ENCODE data around the gene OR2G3. TPM values are rescaled to one million over a fixed set of nuclear protein-coding genes. Genes with fewer than 3 reads are reported as not detected.

Gene OR2G3
- total and polyA plus RNA-seq, 2 of the 4 experiments (the other 2 are of a cell fraction), result not detected

GRCh38 chr1:247653040-247653439 lies 47.7 kb downstream of the OR2G3 start:
- Histone ChIP-seq H2BK15ac (ENCODE audit: low read depth, low read length) (no peak overlapping the region), H2BK5ac (ENCODE audit: low read depth, low read length, poor library complexity, severe bottlenecking) (no peak overlapping the region), H3K23ac (ENCODE audit: low read depth, low read length) (no peak overlapping the region), H3K14ac (replicated peaks; ENCODE audit: low read depth, low read length) (no peak overlapping the region), H3K4me3 (ENCODE audit: insufficient read depth, low read depth, low read length) (no peak overlapping the region), H4K5ac (ENCODE audit: low read depth, low read length) (no peak overlapping the region), H3K18ac (ENCODE audit: low read depth, low read length) (no peak overlapping the region), H4K20me1 (ENCODE audit: insufficient read depth, low read length) (no peaks in the 10 kb centered on the region), H3K27me3 (ENCODE audit: control insufficient read depth, insufficient read depth, low read length) (no peaks in the 10 kb centered on the region), H3K4me1 (ENCODE audit: control insufficient read depth, insufficient read depth, low read length) (no peaks in the 10 kb centered on the region), H3K36me3 (ENCODE audit: control insufficient read depth, insufficient read depth, low read length) (no peaks in the 10 kb centered on the region), H3K4me2 (ENCODE audit: low read depth, low read length) (no peak overlapping the region), H3K27ac (ENCODE audit: insufficient read depth, low read length) (no peak overlapping the region), H2AK9ac (replicated peaks; ENCODE audit: low read depth, low read length, poor library complexity) (no peak overlapping the region), H4K8ac (ENCODE audit: low read depth in 2 of 2, low read length in 2 of 2) (no peak overlapping the region), H2AK5ac (ENCODE audit: low read depth, low read length) (no peak overlapping the region), H2AFZ (replicated peaks; ENCODE audit: low read length, poor library complexity) (no peak overlapping the region), H3K4ac (ENCODE audit: low read depth, low read length) (no peak overlapping the region), H4K91ac (ENCODE audit: insufficient read depth, low read depth, low read length) (no peak overlapping the region), H3K9ac (ENCODE audit: low read depth, low read length) (no peak overlapping the region), H2BK20ac (ENCODE audit: low read depth, low read length) (no peak overlapping the region), H3K56ac (ENCODE audit: extremely low read depth, insufficient read depth, low read length) (no peak overlapping the region), H3K79me1 (ENCODE audit: low read depth in 1 of 2, low read length in 2 of 2) (no peaks in the 10 kb centered on the region), H3K9me1 (ENCODE audit: insufficient read depth, low read length) (no peaks in the 10 kb centered on the region), H3K9me3 (ENCODE audit: control insufficient read depth, insufficient read depth, low read length) (peaks cover 4% of the 10 kb centered on the region), H2BK120ac (ENCODE audit: low read depth, low read length) (no peak overlapping the region)
- ChIA-PET POLR2A (ENCODE audit: unreplicated experiment) (no interaction called here), CTCF (no interaction called here)
- ATAC-seq (ENCODE audit: low read depth), result no peak
- dilution Hi-C loops (cut with HindIII; ENCODE audit: low sequenced_read_pairs, unreplicated experiment) (no loop called here), intact Hi-C loops (cut with micrococcal nuclease) (no loop called here), in situ Hi-C loops (cut with MboI; ENCODE audit: low sequenced_read_pairs) (no loop called here)
- no TSS peak for BruUV-seq (replicated peaks)
- TF ChIP-seq CHD1 (IDR thresholded peaks at IDR 0.05; ENCODE audit: low read depth, low read length) (no peak), BHLHE40 (IDR thresholded peaks at IDR 0.05; ENCODE audit: low read depth, low read length) (no peak), MAFK (IDR thresholded peaks at IDR 0.05; ENCODE audit: low read depth, low read length) (no peak), NFE2L2 (IDR thresholded peaks at IDR 0.05; ENCODE audit: low read depth, low read length) (no peak), MXI1 (IDR thresholded peaks at IDR 0.05; ENCODE audit: borderline replicate concordance, low read depth, low read length) (no peak), RFX5 (IDR thresholded peaks at IDR 0.05; ENCODE audit: low read depth, low read length) (no peak)
- DNase-seq, result no peak
- WGBS, 2 experiments (ENCODE audit: extremely low coverage in 2 of 2, insufficient read length in 1 of 2), result 40% methylated on average over 1 of the region's 1 CpG; no CpG with 5 or more reads in 1 of the 2 experiments

Small RNA genes within 50 kb of the gene (microRNA-seq; reads per million reads assigned to microRNA genes)
- not detected for gene RF00026 (ENCODE audit: insufficient read depth, insufficient read length)

Small RNA genes within 50 kb of the gene (small RNA-seq; reads per million reads assigned to genes)
- gene RF00026, result 0 reads per million in 5 experiments

Other genes starting within 250 kb of the OR2G3 start
- 0.18 TPM in 1 of 2 replicates, not detected in the other for gene NLRP3, start 189.4 kb upstream of the OR2G3 start, total RNA-seq (2012; rRNA removed)
- 0.03 TPM in 1 of 2 replicates, not detected in the other for gene NLRP3, start 189.4 kb upstream of the OR2G3 start, polyA plus RNA-seq (2012; rRNA removed)
- not detected in 2 replicates for gene OR2B11, start 147.5 kb upstream of the OR2G3 start, total RNA-seq (2012; rRNA removed)
- gene OR2B11, start 147.5 kb upstream of the OR2G3 start, polyA plus RNA-seq (2012; rRNA removed), result not detected in 2 replicates
- not detected in 2 replicates for gene OR2C3, start 69.1 kb upstream of the OR2G3 start, total RNA-seq (2012; rRNA removed)
- gene OR2C3, start 69.1 kb upstream of the OR2G3 start, polyA plus RNA-seq (2012; rRNA removed), result not detected in 2 replicates
- not detected in 2 replicates for gene GCSAML, start 56.5 kb upstream of the OR2G3 start, total RNA-seq (2012; rRNA removed)
- gene GCSAML, start 56.5 kb upstream of the OR2G3 start, polyA plus RNA-seq (2012; rRNA removed), result not detected in 2 replicates
- not detected in 2 replicates for gene OR2G2, start 17.2 kb upstream of the OR2G3 start, total RNA-seq (2012; rRNA removed)
- not detected in 2 replicates for gene OR2G2, start 17.2 kb upstream of the OR2G3 start, polyA plus RNA-seq (2012; rRNA removed)
- not detected in 2 replicates for gene OR13G1, start 74.2 kb downstream of the OR2G3 start, total RNA-seq (2012; rRNA removed)
- not detected in 2 replicates for gene OR13G1, start 74.2 kb downstream of the OR2G3 start, polyA plus RNA-seq (2012; rRNA removed)
- not detected in 2 replicates for gene OR6F1, start 111.1 kb downstream of the OR2G3 start, total RNA-seq (2012; rRNA removed)
- gene OR6F1, start 111.1 kb downstream of the OR2G3 start, polyA plus RNA-seq (2012; rRNA removed), result not detected in 2 replicates
- gene OR14K1, start 133.0 kb downstream of the OR2G3 start, total RNA-seq (2012; rRNA removed), result not detected in 2 replicates
- not detected in 2 replicates for gene OR14K1, start 133.0 kb downstream of the OR2G3 start, polyA plus RNA-seq (2012; rRNA removed)
- gene OR14A2, start 142.6 kb downstream of the OR2G3 start, total RNA-seq (2012; rRNA removed), result not detected in 2 replicates
- not detected in 2 replicates for gene OR14A2, start 142.6 kb downstream of the OR2G3 start, polyA plus RNA-seq (2012; rRNA removed)
- not detected in 2 replicates for gene OR1C1, start 155.0 kb downstream of the OR2G3 start, total RNA-seq (2012; rRNA removed)
- not detected in 2 replicates for gene OR1C1, start 155.0 kb downstream of the OR2G3 start, polyA plus RNA-seq (2012; rRNA removed)
- gene OR14A16, start 218.5 kb downstream of the OR2G3 start, total RNA-seq (2012; rRNA removed), result not detected in 2 replicates
- gene OR14A16, start 218.5 kb downstream of the OR2G3 start, polyA plus RNA-seq (2012; rRNA removed), result not detected in 2 replicates
- gene OR11L1, start 236.3 kb downstream of the OR2G3 start, total RNA-seq (2012; rRNA removed), result not detected in 2 replicates
- not detected in 2 replicates for gene OR11L1, start 236.3 kb downstream of the OR2G3 start, polyA plus RNA-seq (2012; rRNA removed)